GM11168 (cell line): ENCODE data around the gene LRRC45.
"Not testable (repeated sequence)": the region's sequence is repeated elsewhere in the genome, so short reads cannot be mapped to it uniquely, and the experiment has no call there.

Experiments
- in situ Hi-C: fragments of 300-500 bp; cut with MboI; formaldehyde crosslinking; loops from one replicate; pipeline ENCODE4 v1.12.0; 2022; ENCODE audit warnings: low sequenced_read_pairs; ENCODE audit not compliant: unreplicated experiment

Gene LRRC45

GRCh38 chr17:82031303-82031884, 8.3 kb downstream of the LRRC45 start, which contains the start of gene RAC3:
Gene RAC3 (plus strand): TSS chr17:82031678. CDS start chr17:82031762, 84 bp downstream.
- in situ Hi-C loops = no loop called here

GRCh38 chr17:82031885-82032627, 9.0 kb downstream of the LRRC45 start:
- in situ Hi-C loops = no loop called here

DNA sequence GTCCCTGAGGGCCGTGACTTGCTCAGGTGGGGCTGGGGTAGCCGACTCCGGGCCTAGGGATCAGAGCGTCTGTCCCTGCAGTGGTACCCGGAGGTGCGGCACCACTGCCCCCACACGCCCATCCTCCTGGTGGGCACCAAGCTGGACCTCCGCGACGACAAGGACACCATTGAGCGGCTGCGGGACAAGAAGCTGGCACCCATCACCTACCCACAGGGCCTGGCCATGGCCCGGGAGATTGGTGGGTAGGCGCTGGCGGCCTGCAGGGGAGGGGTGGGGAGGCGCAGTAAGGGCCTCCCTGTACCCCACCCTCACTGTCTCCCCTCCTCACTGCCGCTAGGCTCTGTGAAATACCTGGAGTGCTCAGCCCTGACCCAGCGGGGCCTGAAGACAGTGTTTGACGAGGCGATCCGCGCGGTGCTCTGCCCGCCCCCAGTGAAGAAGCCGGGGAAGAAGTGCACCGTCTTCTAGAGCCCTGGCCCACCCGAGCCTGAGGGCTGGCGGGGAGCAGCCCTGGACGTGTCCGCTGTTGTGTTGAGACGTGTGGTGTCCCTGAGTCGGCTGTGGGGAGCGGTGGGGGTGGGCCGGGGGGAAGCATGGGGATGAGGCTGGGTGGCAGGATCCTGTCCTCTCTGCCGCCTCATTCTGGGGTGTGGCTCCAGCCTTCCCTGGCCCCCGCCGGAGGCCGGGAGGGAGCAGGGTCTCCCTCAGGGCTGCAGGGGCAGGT, 10.4 kb downstream of the LRRC45 start:
- in situ Hi-C loops = no loop called here

GRCh38 chr17:82034371-82035011, 11.4 kb downstream of the LRRC45 start:
- in situ Hi-C loops = no loop called here

DNA sequence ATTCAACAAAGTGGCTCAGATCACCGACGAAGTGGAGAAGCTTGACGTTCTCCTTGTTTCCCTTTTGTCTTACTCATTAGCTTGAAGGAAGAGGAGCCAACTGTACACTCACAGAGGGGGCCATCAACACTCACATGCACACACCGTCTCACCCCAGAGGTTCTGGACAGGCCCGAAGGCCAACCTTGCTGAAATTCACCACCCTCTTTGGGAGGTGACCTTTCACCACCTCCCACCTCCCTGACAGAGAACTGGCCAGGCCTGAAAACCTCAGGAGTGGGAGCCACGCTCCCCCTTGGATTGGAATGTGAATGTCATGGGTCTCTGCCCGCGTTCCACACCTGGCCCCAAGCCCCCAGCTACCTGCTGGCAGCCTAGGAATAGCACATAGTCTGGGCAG, 12.4 kb downstream of the LRRC45 start:
- in situ Hi-C loops = no loop called here

DNA sequence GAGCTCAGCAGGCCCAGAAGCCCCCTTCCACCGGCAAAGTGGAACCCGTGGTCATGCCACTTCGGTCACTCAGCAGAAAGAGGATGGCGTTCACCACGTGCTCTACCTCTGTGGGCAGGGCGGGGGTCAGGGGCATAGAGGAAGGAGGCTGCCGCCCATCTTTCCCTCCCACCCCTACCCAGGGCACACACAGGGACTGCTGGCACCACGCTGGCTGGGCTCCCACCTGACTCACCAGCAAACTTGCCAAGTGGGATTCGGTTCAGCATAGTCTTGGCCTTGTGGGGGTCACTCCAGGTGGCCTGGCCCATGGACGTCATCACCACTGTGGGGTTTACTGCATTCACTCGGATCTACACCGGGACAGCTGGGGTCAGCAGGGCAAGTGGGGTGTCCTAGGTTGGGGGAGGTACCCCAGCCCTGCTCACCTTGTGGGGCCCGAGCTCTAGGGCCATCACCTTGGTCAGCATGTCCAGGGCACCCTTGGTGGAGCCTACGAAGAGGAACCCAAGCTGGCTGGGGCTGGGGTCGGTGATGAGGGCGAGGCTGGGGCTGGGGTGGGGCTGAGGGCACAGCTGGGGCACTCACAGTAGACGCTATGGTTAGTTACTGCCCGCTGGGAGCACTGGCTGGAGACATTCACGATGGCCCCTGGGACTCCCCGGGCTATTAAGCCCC, 13.0 kb downstream of the LRRC45 start:
- in situ Hi-C loops = no loop called here

DNA sequence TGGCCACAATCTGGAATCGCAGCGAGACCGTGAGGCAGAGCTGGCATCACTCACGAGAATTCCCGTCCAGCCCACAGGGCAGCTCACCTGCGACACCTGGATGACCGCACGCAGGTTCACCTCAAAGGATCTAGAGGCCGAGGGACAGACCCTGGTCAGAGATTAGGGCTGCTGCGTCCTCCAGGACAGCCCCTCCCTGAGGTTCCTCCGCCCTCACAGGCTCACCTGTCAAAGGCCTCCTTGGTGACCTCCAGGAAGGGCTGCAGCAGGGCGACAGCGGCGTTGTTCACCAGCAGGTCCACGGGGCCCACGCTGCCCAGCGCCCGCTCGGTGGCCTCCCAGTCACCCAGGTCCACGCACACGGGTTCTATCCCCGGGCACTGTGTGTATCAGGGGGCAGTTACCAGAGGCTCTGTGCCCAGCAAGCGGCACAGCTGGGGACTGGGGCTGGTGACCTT, 13.6 kb downstream of the LRRC45 start:
- in situ Hi-C loops = no loop called here

DNA sequence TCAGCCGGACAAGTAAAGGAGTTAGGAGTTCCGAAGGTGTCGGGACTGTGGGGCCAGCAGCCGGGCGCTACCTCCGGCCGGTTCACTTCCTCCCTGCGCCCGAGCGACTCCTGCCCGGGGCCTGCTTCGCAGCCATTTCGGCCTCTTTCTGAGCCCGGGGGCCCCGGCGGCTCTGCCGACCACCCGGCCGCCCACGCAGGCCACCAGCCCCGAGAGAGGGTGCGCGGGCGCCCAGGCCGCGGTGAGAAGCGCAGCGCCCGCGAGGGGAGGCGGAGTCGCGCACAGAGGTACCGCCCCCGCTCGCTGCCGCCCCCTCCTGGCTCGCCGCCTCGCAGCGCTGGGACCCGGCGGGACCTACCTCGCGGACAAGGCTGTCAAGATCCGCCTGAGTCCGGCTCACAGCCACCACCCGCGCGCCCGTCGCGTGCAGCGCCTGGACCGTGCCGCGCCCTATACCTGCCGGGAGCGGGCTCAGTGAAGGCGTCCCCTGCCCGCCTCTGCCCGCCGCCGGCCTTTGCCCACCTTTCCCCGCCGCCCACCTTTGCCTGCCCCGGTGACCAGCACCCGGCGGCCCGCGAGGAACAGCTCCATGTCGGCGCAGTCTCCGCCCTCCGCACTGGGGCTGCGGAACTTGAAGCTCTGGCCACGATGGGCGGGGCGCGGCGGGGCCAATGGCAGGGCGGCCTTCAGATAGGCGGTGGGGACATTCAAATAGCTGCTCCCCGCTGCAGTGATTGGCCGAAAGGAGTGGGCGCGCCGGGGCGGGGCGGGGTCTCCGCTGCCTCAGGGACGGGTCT, 14.2 kb downstream of the LRRC45 start, which contains the start of gene DCXR:
DCXR (minus strand) TSS at position 606 of the 797 bp plus-strand sequence; CDS start at position 591, 15 bp downstream.
- in situ Hi-C loops = no loop called here

DNA sequence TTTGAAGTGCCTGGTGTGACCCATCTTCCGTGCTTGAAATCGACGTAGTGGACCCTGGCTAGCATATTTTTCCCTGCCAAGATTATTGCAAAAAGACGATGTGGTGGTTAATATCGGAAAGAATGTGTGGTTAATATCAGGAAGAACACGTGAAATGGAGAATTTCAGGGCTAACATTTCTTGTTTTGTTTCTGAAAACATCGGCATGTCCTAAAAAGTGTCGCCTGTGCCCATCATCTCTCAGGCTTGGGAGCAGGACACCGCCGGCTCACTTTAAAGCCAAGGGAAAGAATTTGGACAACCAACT, 14.7 kb downstream of the LRRC45 start:
- in situ Hi-C loops = no loop called here

DNA sequence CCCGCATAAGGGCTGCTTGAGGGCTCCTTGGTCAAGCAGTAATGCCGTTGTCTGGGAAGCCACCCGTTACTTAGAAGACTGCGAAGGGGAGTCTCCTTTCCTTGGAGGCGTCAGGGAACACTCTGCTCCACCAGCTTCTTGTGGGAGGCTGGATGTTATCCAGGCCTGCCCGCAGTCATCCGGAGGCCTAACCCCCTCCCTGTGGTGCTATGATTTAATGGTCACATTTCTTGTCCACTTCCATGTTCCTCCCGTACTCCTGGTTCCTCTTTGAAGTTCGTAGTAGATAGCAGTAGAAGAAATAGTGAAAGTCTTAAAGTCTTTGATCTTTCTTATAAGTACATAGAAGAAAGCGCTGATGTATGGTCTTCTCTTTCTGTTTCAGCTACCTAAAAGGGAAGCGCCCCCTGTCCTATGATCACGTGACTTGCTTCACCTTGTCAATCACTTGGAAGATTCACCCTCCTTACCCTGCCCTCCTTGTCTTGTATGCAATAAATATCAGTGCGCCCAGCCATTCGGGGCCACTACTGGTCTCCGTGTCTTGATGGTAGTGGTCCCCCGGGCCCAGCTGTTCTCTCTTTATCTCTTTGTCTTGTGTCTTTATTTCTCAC, 15.8 kb downstream of the LRRC45 start:
- in situ Hi-C loops = not testable (repeated sequence)

GRCh38 chr17:82039695-82040299, 16.7 kb downstream of the LRRC45 start:
- in situ Hi-C loops = no loop called here

DNA sequence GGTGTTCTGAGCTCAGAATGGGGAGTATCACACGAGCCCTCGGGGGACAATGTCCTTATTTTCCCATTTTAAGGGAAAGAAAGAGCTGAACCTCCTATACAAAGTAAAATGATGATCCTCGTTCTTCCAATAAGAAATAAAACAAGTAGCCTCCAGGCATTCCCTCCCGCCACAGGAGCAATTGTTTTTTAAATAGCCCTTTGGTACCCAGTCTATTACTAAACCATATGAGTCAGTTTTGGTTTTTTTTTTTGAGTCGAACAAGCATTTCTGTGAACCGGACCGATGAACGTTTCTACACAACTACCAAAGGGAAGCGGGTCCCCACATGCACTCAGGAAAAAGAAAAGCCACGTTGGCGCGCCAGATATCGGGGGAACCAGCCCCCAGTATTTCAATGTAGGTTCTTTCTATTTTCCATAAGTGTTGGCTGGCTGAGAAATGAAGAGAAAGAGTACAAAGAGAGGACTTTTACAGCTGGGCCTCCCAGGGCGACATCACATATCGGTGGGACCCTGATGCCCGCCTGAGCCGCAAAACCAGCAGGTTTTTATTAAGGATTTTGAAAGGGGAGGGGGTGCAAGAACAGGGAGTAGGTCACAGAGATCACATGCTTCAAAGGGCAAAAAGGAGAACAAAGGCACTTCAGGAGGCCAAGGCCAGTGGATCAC, 18.2 kb downstream of the LRRC45 start:
- in situ Hi-C loops = no loop called here

DNA sequence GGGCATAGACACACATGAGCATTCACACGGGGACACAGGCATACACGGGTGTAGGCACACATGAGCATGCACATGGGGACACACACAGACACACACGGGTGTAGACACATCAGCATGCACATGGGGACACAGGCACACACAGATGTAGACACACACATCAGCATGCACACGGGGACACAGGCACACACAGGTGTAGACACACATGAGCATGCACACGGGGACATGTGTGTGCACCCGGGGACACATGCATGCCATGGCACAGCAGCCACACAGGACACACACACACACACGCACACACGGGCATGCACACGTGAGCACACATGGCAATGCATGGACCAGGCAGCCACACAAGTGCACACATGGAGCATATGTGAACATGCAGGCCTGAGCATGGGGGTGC, 19.5 kb downstream of the LRRC45 start:
- in situ Hi-C loops = no loop called here

GRCh38 chr17:82043507-82043906, 20.4 kb downstream of the LRRC45 start:
- in situ Hi-C loops = no loop called here

GRCh38 chr17:82045936-82046484, 22.9 kb downstream of the LRRC45 start:
- in situ Hi-C loops = no loop called here

DNA sequence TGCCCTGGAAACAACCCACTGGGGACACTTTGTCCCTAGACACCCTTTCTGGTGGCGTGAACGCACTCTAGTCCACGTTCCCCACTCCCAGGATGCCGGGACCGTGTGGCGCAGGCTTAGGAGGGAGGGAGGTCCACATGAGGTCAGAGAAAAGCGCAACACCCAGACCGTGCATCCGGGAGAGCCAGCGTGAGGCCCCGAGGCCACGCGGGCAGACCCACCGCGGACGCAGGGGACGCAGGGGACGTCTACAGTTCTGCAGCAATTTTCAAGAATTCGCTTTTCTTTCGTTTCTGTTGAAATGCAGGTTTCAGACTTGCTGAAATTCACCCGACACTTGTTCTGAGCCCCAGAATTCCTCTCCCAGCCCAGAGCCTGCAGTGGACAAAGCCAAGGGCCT, 23.8 kb downstream of the LRRC45 start:
- in situ Hi-C loops = no loop called here

- in situ Hi-C loops = no loop called here
Observed at GRCh38 chr17:82047379-82047778, 24.3 kb downstream of the LRRC45 start.
